ENCODE data around the gene CNFN. TPM values are rescaled to one million over a fixed set of nuclear protein-coding genes. Genes with fewer than 3 reads are reported as not detected.

Gene CNFN
- total RNA-seq, 4 donors from 2014 or later, result not detected

Small RNAs within 50 kb of the gene (small RNA-seq; reads per million reads assigned to genes)
- not detected for gene MIR8077

Other genes starting within 250 kb of the CNFN start
- gene DEDD2, start 172.6 kb downstream of the CNFN start, total RNA-seq, result 10 to 100 TPM; 22.0 to 59.3 (median 29.9) TPM
- 1 to 10 TPM; 3.2 to 7.6 (median 5.7) TPM for gene ZNF526, start 170.0 kb downstream of the CNFN start, total RNA-seq
- gene GSK3A, start 147.7 kb downstream of the CNFN start, total RNA-seq, result 10 to 100 TPM; 16.9 to 32.3 (median 20.0) TPM
- 10 to 100 TPM; 21.2 to 52.8 (median 34.8) TPM for gene ERF, start 135.2 kb downstream of the CNFN start, total RNA-seq
- gene CIC, start 121.0 kb downstream of the CNFN start, total RNA-seq, result 10 to 100 TPM; 15.7 to 26.3 (median 21.0) TPM
- gene PRR19, start 88.2 kb downstream of the CNFN start, total RNA-seq, result under 1 TPM in 3 of 4 donors, not detected in 1; 0.31 to 0.93 (median 0.72) TPM
- gene PAFAH1B3, start 87.7 kb downstream of the CNFN start, total RNA-seq, result 10 to 100 TPM in 2 of 4 donors, 1 to 10 TPM in 2; 2.7 to 14.1 (median 8.6) TPM
- gene TMEM145, start 77.0 kb downstream of the CNFN start, total RNA-seq, result 1 to 10 TPM in 1 of 4 donors, under 1 TPM in 1, not detected in 2; 0.24 to 1.9 TPM
- gene MEGF8, start 64.7 kb downstream of the CNFN start, total RNA-seq, result 10 to 100 TPM; 15.3 to 20.5 (median 18.4) TPM
- 1,000 to 10,000 TPM in 2 of 4 donors, 100 to 1,000 TPM in 2; 491 to 3,641 (median 1,025) TPM for gene LIPE, start 37.1 kb upstream of the CNFN start, total RNA-seq
- not detected for gene CXCL17, start 52.6 kb upstream of the CNFN start, total RNA-seq
- gene CEACAM1, start 138.2 kb upstream of the CNFN start, total RNA-seq, result 10 to 100 TPM in 3 of 4 donors, 1 to 10 TPM in 1; 2.4 to 36.9 (median 23.0) TPM
- under 1 TPM in 1 of 4 donors, not detected in 3; 0.79 TPM for gene CEACAM8, start 204.6 kb upstream of the CNFN start, total RNA-seq